Epithelial cell of esophagus (primary cell): Measurements from ENCODE around the gene SOSTDC1.
A peak's percentile ranks its signal among the peaks of the same experiment; 100 is the strongest.
"Not testable (repeated sequence)": the region's sequence is repeated elsewhere in the genome, so short reads cannot be mapped to it uniquely, and the experiment has no call there.

Source experiments
- DNase-seq: peaks from one replicate; pipeline ENCODE4 v3.0.0; 2010; ENCODE audit warnings: low read depth
- H3K4me3 ChIP-seq: 2 replicates; pipeline ENCODE4 v1.5.1; 2011; ENCODE audit warnings: mild to moderate bottlenecking, low read length, control low read depth
- CTCF ChIP-seq: IDR thresholded peaks from 2 replicates; pipeline ENCODE4 v1.5.1; 2011; ENCODE audit warnings: low read depth, mild to moderate bottlenecking, low read length, control low read depth, inconsistent platforms; ENCODE audit not compliant: insufficient read depth; ENCODE audit errors: missing control alignments

SOSTDC1 gene

GRCh38 chr7:16446508-16446907 is 19.0 kb downstream of the SOSTDC1 start:
- no peak for TF ChIP-seq CTCF
- no peak for DNase-seq
- H3K4me3 ChIP-seq: no peak overlapping the region

- DNase-seq, H3K4me3 ChIP-seq: not testable (repeated sequence)
These were observed 21.7 kb downstream of the SOSTDC1 start for GRCh38 chr7:16443871-16444270.

- TF ChIP-seq CTCF: no peak
- no peak overlapping the region for H3K4me3 ChIP-seq
- no peak for DNase-seq
These were observed 26.6 kb downstream of the SOSTDC1 start for GRCh38 chr7:16438988-16439387.

- no peak for TF ChIP-seq CTCF
- H3K4me3 ChIP-seq: no peak overlapping the region
- peak; percentile 27 for DNase-seq
These were observed 29.2 kb downstream of the SOSTDC1 start for GRCh38 chr7:16436306-16436705.

- no peak overlapping the region for H3K4me3 ChIP-seq
- TF ChIP-seq CTCF: no peak
- DNase-seq: no peak
These were observed 31.9 kb downstream of the SOSTDC1 start for GRCh38 chr7:16433568-16434122.

GRCh38 chr7:16432425-16432731 is 33.2 kb downstream of the SOSTDC1 start:
- no peak for TF ChIP-seq CTCF
- DNase-seq: no peak
- H3K4me3 ChIP-seq: no peak overlapping the region

- no peak overlapping the region for H3K4me3 ChIP-seq
- DNase-seq: peak; percentile 58
- TF ChIP-seq CTCF: peak; percentile 45
These were observed 33.7 kb downstream of the SOSTDC1 start for GRCh38 chr7:16431646-16432424.
